Fibroblast of the aortic adventitia (primary cell): ENCODE measurements around the gene INPP4A. TPM values are rescaled to one million over a fixed set of nuclear protein-coding genes. Genes with fewer than 3 reads are reported as not detected.

ENCODE experiments used
- DNase-seq: peaks from one replicate; pipeline ENCODE4 v3.0.0-alpha.2; 2010; ENCODE audit warnings: low read depth
- H3K4me3 ChIP-seq: 2 replicates; pipeline ENCODE4 v1.5.1; 2011; ENCODE audit warnings: low read depth, mild to moderate bottlenecking, control low read depth, low read length, moderate library complexity
- total RNA-seq: library from RNA; depleted of rRNA; stranded (reverse); fragments of >200 nt; gene quantifications from 2 replicates; pipeline ENCODE4 v1.2.3, GENCODE V29; 2012; ENCODE audit warnings: low replicate concordance
- TF ChIP-seq, protein P1 (sequence below): IDR thresholded peaks from 2 replicates; pipeline ENCODE4 v1.5.1; 2011; ENCODE audit warnings: mild to moderate bottlenecking, low read length, control low read depth, inconsistent platforms; ENCODE audit not compliant: insufficient read depth

Gene INPP4A
- total RNA-seq, 1 donor = 16.2 TPM

DNA sequence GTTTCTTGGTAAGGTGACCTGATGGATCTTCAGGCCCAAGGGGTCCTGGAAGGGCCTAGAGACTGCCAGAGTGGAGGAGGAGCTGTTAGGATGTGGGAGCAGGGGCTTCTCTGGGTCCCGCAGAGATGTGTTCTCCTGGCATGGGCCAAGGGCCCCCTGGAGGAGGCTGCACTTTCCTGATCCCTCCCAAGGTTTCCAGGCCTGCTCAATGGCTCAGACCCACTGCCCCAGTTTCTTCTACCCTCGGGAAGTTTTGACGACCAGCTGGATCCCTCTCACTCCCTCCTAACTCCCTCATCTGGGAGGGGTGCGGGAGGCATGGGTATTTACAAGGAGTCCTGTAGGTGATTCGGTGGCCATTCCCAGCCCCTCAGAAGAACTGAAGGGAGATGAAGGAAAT is 127.6 kb downstream of the INPP4A start:
- DNase-seq = no peak
- H3K4me3 ChIP-seq = no peak overlapping the region
- TF ChIP-seq, protein P1, sequence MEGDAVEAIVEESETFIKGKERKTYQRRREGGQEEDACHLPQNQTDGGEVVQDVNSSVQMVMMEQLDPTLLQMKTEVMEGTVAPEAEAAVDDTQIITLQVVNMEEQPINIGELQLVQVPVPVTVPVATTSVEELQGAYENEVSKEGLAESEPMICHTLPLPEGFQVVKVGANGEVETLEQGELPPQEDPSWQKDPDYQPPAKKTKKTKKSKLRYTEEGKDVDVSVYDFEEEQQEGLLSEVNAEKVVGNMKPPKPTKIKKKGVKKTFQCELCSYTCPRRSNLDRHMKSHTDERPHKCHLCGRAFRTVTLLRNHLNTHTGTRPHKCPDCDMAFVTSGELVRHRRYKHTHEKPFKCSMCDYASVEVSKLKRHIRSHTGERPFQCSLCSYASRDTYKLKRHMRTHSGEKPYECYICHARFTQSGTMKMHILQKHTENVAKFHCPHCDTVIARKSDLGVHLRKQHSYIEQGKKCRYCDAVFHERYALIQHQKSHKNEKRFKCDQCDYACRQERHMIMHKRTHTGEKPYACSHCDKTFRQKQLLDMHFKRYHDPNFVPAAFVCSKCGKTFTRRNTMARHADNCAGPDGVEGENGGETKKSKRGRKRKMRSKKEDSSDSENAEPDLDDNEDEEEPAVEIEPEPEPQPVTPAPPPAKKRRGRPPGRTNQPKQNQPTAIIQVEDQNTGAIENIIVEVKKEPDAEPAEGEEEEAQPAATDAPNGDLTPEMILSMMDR = no peak

DNA sequence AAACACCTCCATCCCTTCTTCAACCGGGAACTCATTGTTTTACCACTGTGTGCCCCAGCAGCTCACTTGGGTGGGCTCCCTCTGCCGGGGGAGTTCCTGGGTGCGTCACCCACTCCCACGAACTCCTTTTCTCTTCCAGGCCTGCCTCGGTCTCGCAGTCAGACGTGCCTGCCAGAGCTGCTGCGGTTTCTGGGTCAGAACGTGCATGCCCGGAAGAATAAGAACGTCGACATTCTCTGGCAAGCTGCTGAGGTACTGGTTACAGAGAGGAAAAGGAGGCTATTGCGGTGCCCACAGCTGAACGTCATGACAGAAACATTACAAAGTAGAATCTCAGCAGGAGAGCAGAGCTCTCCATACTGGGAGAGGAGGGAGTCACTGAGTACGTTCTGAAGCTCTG is 128.0 kb downstream of the INPP4A start:
- DNase-seq = no peak
- H3K4me3 ChIP-seq = no peak overlapping the region
- TF ChIP-seq, protein P1 = no peak

DNA sequence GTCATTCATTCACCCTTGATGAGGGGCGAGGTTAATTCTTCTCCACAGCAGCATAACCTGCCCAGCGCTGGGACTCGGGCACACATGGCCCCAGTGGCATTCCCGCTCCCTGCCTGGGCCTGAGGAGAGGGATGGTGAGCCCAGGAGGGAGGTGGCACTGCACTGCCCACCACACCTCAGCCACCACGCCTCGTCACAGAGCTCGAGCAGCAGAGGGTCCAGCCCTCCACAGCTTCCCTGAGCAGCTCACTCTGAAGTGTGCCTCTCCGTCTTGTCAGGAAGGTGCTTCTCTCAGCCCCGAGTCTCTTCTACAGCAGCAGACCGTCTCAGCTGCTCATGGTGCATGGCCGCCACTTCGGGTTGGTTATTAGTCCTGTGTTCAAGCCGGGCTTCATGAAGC is 128.8 kb downstream of the INPP4A start:
- TF ChIP-seq, protein P1 = no peak

DNA sequence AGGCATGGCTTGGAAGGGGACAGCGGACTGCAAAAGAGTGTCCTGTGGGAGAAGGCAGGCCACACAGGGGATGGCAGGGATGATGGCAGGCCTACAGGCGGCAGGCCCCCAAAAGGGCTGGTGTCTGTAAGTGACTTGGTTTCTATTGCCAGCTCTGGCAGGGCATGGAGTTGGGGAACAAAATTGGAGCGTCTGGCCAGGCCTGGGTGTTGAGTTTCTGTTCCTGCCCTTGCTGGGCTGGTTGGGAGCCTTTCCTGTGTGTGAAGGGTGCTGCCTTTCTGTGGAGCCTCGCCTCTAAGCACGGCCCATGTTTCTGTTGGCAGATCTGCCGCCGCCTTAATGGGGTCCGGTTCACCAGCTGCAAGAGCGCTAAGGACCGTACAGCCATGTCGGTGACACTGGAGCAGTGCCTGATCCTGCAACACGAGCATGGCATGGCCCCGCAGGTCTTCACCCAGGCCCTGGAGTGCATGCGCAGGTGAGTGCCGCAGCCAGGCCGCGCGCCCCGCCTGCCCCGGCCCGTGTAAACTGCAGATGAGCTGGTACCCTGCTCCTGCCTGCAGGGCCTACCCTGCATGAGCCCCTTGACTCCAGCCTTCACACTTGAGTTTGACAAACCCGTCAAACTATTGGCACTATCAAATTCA is 132.1 kb downstream of the INPP4A start:
- TF ChIP-seq, protein P1 = no peak
- no peak overlapping the region for H3K4me3 ChIP-seq
- DNase-seq = no peak

More for the DNA sequence above, 128.8 kb downstream of the INPP4A start:
- DNase-seq = no peak
- no peak overlapping the region for H3K4me3 ChIP-seq

DNA sequence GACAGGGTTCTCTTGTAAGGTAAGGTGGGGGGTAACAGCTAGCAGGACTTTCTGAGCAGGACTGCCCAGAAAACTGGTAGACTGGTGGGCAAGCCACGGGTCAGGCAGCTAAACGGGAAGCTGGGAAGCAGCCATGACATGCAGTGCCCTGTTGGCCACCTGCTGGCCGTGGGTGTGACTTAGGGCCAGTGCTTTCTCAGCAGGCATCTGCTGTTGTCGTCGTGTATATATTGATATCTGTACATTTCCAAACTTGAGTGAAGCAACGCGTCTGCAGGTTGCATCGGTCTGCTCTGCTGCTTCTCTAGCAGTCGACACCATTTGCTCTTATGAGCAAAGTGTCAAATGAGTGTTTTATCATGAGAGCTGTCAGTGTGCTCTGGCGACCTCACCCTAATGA is 132.7 kb downstream of the INPP4A start:
- no peak overlapping the region for H3K4me3 ChIP-seq
- TF ChIP-seq, protein P1 = peak; percentile 3
- no peak for DNase-seq

DNA sequence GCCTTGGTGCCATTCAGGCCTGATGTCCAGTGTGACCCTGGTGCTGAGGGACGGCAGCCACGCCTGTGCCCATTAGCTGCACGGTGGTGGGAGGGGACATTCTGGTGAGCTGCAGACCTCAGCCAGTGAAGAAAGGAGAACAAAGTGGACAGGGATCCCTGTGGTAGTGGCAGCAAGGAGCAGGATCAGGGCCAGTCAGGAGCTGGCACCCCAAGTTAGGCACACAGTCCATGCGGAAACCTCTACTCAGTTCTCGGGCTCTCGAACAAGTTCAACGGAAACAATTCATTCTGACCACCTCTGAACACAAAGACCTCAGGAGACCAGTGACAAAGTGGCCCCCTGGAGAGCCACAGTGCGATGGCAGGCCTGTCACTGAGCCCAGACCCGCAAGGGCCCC is 133.6 kb downstream of the INPP4A start:
- TF ChIP-seq, protein P1 = no peak
- no peak overlapping the region for H3K4me3 ChIP-seq
- DNase-seq = no peak

DNA sequence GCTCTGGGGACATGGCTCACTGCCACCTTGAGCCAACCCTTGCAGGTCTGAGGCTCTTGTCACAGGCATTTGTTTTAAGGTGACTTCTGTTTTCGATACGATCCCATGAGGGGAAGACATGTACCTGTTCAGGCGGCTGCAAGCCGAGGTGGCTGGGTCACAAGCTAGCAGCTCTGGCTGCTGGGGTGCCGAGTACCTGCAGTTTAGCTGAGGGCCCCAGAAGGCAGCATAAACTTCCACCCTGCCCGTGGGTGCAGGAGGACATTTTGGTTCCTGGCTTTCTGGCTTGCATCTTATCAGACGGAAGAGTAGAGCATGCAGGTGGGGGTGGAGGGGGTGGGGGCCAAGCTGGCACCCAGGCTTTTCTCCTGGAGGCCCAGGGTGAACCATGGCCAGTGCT is 135.3 kb downstream of the INPP4A start:
- TF ChIP-seq, protein P1 = no peak
- DNase-seq = no peak
- no peak overlapping the region for H3K4me3 ChIP-seq
